Stimulated activated CD4-positive, alpha-beta T cell treated with anti-CD3 and anti-CD28 coated beads, Interleukin-1b, Interleukin-23, amount 100 ng/mL, for 24 hours (primary cell): ENCODE results near the gene PTPRM.

Experiments used
- DNase-seq, 4 experiments: peaks; one replicate each; pipeline ENCODE4 v3.0.0-alpha.2; 2020; ENCODE audit warnings: low read depth in 4 of 4, low spot score in 1 of 4

The PTPRM gene

DNA sequence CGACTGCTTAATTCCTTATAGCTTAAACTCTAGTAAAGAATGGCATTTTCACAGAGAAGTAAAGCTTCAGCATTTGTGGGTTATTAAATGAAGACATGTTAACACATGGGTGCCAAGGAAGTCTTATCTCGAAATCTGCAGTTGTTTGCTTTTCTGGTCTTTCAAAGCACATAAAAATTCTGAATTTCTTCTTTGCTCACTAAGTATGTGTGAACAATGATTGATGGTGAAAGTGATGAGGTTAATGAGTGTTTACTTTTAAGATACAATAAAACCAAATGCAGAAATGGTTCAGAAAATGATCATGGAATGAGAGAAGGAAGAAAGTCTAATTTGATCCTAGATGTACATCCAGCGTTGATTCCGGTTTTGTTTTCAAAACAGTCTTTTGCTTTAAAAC is 807.6 kb downstream of the PTPRM start:
- DNase-seq: no peak

DNA sequence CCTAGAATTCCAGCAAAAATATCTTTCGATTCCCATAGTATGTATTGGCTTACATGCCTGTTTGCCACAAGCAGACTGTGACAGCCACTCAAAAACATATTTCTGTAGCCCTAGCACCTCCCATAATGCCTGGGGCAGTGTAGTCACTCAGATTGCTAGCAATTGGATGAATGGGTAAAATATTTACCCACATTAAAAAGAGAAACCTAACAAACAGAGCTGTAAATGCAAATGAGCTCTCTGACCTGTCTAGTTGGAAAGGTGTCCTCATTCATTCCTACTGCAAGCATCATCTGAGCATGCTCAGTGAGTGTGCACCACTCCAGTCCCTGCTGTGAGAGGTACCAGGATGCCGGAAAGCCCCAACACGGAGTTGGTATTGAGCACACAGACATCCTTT is 808.1 kb downstream of the PTPRM start:
- DNase-seq: no peak

DNA sequence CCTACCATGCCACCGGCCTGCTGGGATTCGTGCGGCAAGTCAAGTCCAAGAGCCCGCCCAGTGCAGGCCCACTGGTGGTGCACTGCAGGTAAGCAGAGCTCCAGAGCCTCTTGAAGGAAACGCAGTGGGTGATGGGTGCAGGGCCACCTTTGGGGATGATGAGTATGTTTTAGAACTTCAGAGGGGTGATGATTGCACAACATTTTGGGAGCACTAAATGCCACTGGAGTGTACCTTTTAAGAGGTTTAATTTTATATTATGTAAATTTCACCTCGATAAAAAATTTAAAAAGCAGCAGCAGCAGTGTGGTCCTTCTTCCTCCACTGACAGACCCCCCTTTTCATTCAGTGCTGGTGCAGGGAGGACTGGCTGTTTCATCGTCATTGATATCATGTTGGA is 809.0 kb downstream of the PTPRM start:
- DNase-seq: no peak

DNA sequence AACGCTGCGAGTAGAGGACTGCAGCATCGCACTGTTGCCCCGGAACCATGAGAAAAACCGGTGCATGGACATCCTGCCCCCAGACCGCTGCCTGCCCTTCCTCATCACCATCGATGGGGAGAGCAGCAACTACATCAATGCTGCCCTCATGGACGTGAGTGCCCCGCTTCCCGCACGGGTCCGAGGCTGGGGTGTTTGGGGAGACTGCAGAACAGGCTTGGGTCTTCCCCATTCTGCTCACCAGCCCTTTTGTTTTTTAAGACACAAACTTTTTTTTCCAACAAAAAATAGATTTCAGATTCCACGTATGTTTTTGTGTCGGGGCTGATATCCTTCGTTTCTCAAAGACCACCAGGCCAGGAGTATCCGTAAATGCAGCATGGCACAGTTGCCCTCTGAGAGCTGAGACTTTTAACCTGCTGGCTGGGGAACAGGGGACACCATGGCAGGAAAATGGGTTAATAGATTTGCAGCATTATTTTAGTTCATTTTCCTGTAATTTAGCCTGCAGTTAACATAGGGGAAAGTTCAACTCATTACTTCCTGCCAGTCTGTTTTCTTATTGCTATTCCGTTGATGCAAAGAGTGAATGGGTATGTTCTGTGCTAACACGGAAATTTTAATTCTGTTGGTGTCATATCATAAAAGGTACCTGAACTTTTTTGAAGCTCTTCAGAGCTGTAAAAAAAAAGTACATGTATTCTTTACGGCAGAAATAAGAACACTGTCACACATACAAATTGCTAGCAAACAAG is 812.2 kb downstream of the PTPRM start:
- DNase-seq: no peak

DNA sequence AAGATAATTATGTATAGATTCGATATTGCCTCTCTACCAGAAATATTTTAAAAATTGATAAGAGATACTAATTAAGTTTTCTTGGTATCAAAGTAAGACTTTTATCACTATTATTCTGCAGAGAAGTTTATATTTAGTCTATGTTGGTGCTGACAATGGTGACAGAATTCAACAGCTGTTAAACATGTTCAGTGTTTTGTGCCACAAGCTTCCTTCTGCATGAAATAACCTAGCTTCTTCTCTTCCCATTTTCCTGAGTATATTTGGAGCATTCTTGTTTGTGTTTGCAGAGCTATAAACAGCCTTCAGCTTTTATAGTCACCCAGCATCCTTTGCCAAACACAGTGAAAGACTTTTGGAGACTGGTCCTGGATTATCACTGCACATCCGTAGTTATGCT is 812.9 kb downstream of the PTPRM start:
- DNase-seq: no peak

- no peak for DNase-seq
Measured at GRCh38 chr18:8380926-8381325, 813.8 kb downstream of the PTPRM start.

DNA sequence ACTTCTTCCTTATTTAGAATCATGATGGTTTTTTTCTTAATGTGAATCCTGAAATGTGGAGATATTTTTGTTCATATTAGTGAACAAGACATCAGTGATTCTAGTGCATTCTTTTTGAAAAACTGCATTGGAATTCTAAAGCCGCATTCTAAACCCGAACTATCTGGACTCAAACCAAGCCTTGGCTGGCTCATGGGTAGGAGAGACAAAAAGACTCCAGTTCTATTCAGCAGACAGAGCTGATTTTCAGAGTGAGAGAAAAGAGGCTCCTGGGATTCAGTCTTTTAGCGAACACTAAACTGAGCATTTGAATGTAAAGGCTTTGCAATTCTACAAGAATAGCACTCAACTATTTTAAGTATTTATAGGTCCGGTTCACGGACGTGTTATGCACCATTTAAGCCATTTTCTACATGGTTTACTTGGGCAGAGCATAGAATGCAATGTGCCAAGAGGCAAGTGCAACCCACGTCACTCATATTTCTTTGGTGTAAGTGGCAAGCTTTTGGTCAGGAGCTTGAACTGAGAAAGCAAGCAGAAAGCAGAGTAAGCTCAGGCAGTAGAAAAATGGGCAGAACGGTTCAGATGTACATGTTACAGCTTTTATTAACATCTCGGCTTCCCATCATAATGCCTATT is 814.8 kb downstream of the PTPRM start:
- no peak for DNase-seq

GRCh38 chr18:8385400-8385799 is 818.3 kb downstream of the PTPRM start:
- DNase-seq: no peak

GRCh38 chr18:8386669-8387380 is 819.7 kb downstream of the PTPRM start:
- no peak for DNase-seq

- DNase-seq: peak in 1 of 4 experiments; percentile 9
Measured at GRCh38 chr18:8389391-8390340, 822.5 kb downstream of the PTPRM start.

DNA sequence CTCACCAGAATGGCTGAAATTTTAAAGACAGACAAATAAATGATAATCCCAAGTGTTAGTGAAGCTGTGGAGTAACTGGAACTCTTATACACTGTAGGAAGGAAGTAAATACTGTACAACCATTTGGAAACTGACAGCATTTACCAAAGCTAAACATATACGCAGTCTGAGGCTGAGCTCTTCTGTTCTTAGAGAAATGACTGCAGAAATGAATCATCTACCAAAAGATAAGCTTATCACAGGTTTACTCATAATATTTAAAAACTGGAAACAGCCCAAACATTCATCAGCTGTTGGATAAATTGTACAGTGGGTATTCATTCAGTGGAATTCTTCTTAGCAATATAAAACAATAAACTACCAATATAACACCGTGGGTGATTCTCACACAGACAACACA is 824.0 kb downstream of the PTPRM start:
- no peak for DNase-seq

DNA sequence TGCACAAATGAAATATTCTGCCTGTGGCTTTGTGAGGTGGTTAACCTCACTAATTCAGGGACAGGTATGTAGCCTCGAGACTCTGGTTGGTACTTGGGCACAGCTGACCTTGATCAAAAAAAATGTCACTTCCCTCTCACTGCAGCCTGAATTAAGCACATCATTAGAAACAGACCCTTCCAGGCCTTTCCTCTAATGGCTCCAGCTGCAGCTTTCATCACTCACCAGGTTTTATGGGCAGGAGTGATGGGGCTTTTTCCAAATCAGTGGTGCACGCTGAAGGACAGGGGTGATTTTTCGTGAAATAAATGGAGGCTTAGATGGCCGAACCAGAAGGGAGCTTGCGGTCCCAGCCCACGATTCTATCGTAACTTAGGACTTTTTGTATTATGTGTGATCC is 829.1 kb downstream of the PTPRM start:
- no peak for DNase-seq

- DNase-seq: no peak
Measured at GRCh38 chr18:8397034-8397433, 829.9 kb downstream of the PTPRM start.

GRCh38 chr18:8399138-8399537 is 832.0 kb downstream of the PTPRM start:
- DNase-seq: no peak

DNA sequence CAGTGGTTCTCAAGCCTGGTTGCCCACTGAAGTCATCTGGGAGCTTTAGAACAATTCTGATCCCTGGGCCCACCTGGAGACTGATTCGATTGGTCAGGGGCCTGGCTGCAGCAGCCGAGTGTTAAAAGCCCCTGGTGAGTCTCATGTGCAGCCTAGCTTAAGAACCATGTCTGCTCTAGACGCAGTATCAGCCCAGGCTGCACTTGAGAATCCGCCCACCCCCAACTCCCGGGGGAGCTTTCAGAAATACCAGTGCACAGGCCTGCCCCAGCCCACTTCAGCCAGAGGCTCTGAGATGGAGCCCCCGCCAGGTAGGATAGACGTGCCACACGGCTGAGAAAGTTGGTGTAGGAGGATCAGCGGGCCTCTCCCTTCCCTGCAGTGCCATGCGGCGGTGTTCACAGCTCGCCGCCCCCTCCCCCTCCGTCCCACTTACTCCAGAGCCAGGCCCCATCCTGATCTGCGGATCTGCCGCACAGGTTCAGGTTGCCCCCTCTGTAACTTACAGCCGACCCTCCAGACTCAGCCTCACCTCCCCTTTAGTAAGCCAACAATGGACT is 833.2 kb downstream of the PTPRM start:
- no peak for DNase-seq

DNA sequence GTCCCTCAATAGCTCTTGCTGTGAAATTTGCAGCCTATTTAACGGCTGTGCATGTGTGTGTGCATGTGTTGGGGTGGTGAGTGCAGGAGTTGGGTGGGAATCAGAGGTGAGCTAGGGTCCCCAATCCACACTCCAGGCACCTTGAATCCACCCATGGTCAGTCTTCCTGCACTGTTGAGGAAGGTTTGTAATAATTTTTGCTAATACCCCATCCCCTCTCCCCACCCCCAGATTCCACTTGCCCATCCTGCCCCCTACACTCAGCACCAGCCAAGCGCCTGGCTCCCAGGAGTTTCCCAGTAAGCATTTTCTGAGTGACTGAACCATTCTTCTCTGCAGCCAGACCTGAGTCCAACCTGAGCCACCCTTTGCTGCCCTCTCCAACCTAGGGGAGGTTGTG is 833.7 kb downstream of the PTPRM start:
- DNase-seq: no peak

GRCh38 chr18:8401606-8402005 is 834.5 kb downstream of the PTPRM start:
- DNase-seq: no peak

GRCh38 chr18:8402237-8402636 is 835.1 kb downstream of the PTPRM start:
- no peak for DNase-seq

- DNase-seq: no peak
Measured at GRCh38 chr18:8403713-8404112, 836.6 kb downstream of the PTPRM start.

DNA sequence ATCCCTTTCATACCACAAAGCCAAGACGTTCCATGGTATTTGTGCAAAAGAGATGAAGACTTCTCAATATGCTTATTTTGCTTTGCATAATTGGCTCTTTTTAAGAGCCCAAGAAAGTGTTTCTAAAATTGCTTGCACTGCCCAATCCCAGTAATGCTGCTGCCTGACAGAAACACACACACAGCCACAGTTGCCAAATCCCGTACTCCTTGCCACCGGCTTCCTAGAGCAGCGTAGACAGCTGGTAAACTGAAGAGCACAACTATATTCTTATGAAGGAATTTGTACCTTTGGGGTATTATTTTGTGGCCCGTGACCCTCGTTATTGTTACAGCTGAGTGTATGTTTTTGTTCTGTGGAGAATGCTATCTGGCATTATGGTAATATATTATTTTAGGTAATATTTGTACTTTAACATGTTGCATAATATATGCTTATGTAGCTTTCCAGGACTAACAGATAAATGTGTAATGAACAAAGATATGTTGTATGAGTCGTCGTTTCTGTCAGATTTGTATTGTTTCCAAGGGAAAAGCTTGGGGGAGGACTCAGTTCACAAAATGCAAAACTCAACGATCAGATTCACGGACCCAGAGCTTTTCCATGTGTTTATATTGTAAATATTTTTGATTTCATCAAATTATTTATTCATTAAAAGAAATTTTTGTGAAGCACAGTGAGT is 839.2 kb downstream of the PTPRM start:
- DNase-seq: no peak
